Measurements from ENCODE around the gene WIZ. TPM values are rescaled to one million over a fixed set of nuclear protein-coding genes. Genes with fewer than 3 reads are reported as not detected.

WIZ gene
- total RNA-seq, 1 experiment from 2014 or later, result 72.3 TPM

GRCh38 chr19:15442142-15442920 lies 7.4 kb downstream of the WIZ start:
- Histone ChIP-seq H3K9me3 (ENCODE audit: low read depth, low read length, poor library complexity, severe bottlenecking) (no peaks in the 10 kb centered on the region), H3K27ac (ENCODE audit: low read depth, low read length, poor library complexity, severe bottlenecking) (no peak overlapping the region), H3K4me3 (ENCODE audit: low read depth, low read length, poor library complexity, severe bottlenecking) (no peak overlapping the region), H3K4me1 (ENCODE audit: insufficient read depth, low read length, poor library complexity, severe bottlenecking) (no peaks in the 10 kb centered on the region), H3K36me3 (ENCODE audit: insufficient read depth, low read length, poor library complexity, severe bottlenecking) (no peaks in the 10 kb centered on the region), H3K27me3 (replicated peaks; ENCODE audit: insufficient read depth, low read depth, low read length, poor library complexity) (no peaks in the 10 kb centered on the region)
- intact Hi-C loops (cut with micrococcal nuclease; ENCODE audit: unreplicated experiment), result no loop called here
- DNase-seq (ENCODE audit: low spot score), result no peak
- BruUV-seq (replicated peaks), result no TSS peak
- TF ChIP-seq EZH2 (IDR thresholded peaks at IDR 0.05; ENCODE audit: borderline replicate concordance, low read depth, low read length, poor library complexity, severe bottlenecking), result no peak
- TF ChIP-seq, protein P1, sequence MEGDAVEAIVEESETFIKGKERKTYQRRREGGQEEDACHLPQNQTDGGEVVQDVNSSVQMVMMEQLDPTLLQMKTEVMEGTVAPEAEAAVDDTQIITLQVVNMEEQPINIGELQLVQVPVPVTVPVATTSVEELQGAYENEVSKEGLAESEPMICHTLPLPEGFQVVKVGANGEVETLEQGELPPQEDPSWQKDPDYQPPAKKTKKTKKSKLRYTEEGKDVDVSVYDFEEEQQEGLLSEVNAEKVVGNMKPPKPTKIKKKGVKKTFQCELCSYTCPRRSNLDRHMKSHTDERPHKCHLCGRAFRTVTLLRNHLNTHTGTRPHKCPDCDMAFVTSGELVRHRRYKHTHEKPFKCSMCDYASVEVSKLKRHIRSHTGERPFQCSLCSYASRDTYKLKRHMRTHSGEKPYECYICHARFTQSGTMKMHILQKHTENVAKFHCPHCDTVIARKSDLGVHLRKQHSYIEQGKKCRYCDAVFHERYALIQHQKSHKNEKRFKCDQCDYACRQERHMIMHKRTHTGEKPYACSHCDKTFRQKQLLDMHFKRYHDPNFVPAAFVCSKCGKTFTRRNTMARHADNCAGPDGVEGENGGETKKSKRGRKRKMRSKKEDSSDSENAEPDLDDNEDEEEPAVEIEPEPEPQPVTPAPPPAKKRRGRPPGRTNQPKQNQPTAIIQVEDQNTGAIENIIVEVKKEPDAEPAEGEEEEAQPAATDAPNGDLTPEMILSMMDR (conservative IDR thresholded peaks at IDR 0.05; ENCODE audit: low read depth, low read length), result no peak
- ChIA-PET CTCF (no interaction called here), POLR2A (ENCODE audit: low non-redundant PET) (no interaction called here)

GRCh38 chr19:15441317-15441716 lies 8.4 kb downstream of the WIZ start:
- ChIA-PET POLR2A (ENCODE audit: low non-redundant PET) (no interaction called here), CTCF (no interaction called here)
- DNase-seq (ENCODE audit: low spot score), result no peak
- no TSS peak for BruUV-seq (replicated peaks)
- H3K27ac ChIP-seq (ENCODE audit: low read depth, low read length, poor library complexity, severe bottlenecking), result no peak overlapping the region
- H3K4me3 ChIP-seq (ENCODE audit: low read depth, low read length, poor library complexity, severe bottlenecking), result no peak overlapping the region
- H3K4me1 ChIP-seq (ENCODE audit: insufficient read depth, low read length, poor library complexity, severe bottlenecking), result no peaks in the 10 kb centered on the region
- H3K36me3 ChIP-seq (ENCODE audit: insufficient read depth, low read length, poor library complexity, severe bottlenecking), result no peaks in the 10 kb centered on the region
- no peaks in the 10 kb centered on the region for H3K27me3 ChIP-seq (replicated peaks; ENCODE audit: insufficient read depth, low read depth, low read length, poor library complexity)
- H3K9me3 ChIP-seq (ENCODE audit: low read depth, low read length, poor library complexity, severe bottlenecking), result no peaks in the 10 kb centered on the region
- intact Hi-C loops (cut with micrococcal nuclease; ENCODE audit: unreplicated experiment), result no loop called here
- TF ChIP-seq, protein P1 (conservative IDR thresholded peaks at IDR 0.05; ENCODE audit: low read depth, low read length), result no peak
- no peak for TF ChIP-seq EZH2 (IDR thresholded peaks at IDR 0.05; ENCODE audit: borderline replicate concordance, low read depth, low read length, poor library complexity, severe bottlenecking)

GRCh38 chr19:15439821-15440641 lies 9.7 kb downstream of the WIZ start:
- Histone ChIP-seq H3K27me3 (replicated peaks; ENCODE audit: insufficient read depth, low read depth, low read length, poor library complexity) (no peaks in the 10 kb centered on the region), H3K4me1 (ENCODE audit: insufficient read depth, low read length, poor library complexity, severe bottlenecking) (no peaks in the 10 kb centered on the region), H3K36me3 (ENCODE audit: insufficient read depth, low read length, poor library complexity, severe bottlenecking) (no peaks in the 10 kb centered on the region), H3K9me3 (ENCODE audit: low read depth, low read length, poor library complexity, severe bottlenecking) (no peaks in the 10 kb centered on the region), H3K27ac (ENCODE audit: low read depth, low read length, poor library complexity, severe bottlenecking) (no peak overlapping the region), H3K4me3 (ENCODE audit: low read depth, low read length, poor library complexity, severe bottlenecking) (no peak overlapping the region)
- TF ChIP-seq, protein P1 (conservative IDR thresholded peaks at IDR 0.05; ENCODE audit: low read depth, low read length), result no peak
- TF ChIP-seq EZH2 (IDR thresholded peaks at IDR 0.05; ENCODE audit: borderline replicate concordance, low read depth, low read length, poor library complexity, severe bottlenecking), result no peak
- DNase-seq (ENCODE audit: low spot score), result no peak
- POLR2A ChIA-PET (ENCODE audit: low non-redundant PET), result interaction anchor here (0.6 kb wide), 1 partner anchor 10 kb away, joined by 3 read pairs; no protein-coding TSS in a partner anchor
- CTCF ChIA-PET, result no interaction called here
- no TSS peak for BruUV-seq (replicated peaks)
- intact Hi-C loops (cut with micrococcal nuclease; ENCODE audit: unreplicated experiment), result no loop called here
